Measurements from ENCODE around the gene MXI1.

DNA sequence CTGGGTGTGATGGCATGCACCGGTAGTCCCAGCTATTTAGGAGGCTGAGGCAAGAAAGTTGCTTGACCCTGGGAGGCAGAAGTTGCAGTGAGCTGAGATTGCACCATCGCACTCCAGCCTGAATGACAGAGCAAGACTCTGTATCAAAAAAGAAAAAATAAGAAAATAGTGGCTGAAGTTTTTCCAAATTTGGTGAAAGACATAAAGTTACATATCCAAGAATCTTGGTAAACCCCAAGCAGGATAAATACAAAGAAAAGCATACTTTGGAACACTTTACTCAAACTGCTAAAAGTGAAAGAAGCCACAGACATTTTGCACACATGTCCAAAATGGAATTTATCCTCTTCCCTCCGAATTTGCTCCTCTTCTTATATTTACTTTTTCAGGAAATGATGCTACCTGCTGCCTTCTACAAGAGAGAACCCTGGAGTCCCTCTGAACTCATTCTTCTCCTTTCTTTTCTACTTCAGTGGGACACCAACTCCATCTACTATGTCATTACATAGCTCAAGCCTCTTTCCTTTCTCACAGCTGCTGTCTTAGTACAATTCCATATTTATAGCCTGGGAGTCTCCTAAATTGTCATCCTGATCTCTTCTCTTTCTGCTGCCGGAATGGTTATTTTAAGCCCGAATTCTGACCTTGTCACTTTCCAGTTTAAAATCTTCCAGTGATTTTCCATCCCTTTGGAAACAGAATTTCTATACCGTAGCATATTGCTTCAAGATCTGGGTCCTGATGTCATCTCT, 114.6 kb downstream of the MXI1 start:
- TF ChIP-seq SMC3 (IDR thresholded peaks at IDR 0.05; ENCODE audit: low read depth, low read length) (no peak), POLR2A (IDR thresholded peaks at IDR 0.05; ENCODE audit: low read depth, low read length) (no peak)
